Astrocyte (in vitro differentiated cells and primary cell): ENCODE measurements around the gene INPP4A.

ENCODE experiments used
- EZH2 ChIP-seq: IDR thresholded peaks from 2 replicates; pipeline ENCODE4 v1.6.1; 2012; ENCODE audit warnings: mild to moderate bottlenecking, low read length, inconsistent platforms; ENCODE audit not compliant: insufficient read depth
- TF ChIP-seq, protein P1 (sequence below): IDR thresholded peaks from 2 replicates; pipeline ENCODE4 v1.5.1; 2011; ENCODE audit warnings: low read depth, mild to moderate bottlenecking, inconsistent platforms, low read length, moderate library complexity; ENCODE audit not compliant: insufficient read depth

- TF ChIP-seq, protein P1, sequence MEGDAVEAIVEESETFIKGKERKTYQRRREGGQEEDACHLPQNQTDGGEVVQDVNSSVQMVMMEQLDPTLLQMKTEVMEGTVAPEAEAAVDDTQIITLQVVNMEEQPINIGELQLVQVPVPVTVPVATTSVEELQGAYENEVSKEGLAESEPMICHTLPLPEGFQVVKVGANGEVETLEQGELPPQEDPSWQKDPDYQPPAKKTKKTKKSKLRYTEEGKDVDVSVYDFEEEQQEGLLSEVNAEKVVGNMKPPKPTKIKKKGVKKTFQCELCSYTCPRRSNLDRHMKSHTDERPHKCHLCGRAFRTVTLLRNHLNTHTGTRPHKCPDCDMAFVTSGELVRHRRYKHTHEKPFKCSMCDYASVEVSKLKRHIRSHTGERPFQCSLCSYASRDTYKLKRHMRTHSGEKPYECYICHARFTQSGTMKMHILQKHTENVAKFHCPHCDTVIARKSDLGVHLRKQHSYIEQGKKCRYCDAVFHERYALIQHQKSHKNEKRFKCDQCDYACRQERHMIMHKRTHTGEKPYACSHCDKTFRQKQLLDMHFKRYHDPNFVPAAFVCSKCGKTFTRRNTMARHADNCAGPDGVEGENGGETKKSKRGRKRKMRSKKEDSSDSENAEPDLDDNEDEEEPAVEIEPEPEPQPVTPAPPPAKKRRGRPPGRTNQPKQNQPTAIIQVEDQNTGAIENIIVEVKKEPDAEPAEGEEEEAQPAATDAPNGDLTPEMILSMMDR: no peak
- no peak for TF ChIP-seq EZH2
Observed at GRCh38 chr2:98453531-98453930, 8.9 kb downstream of the INPP4A start.
